ENCODE data around the gene SNUPN. TPM values are rescaled to one million over a fixed set of nuclear protein-coding genes. Genes with fewer than 3 reads are reported as not detected.

SNUPN gene
- total and polyA plus RNA-seq, 2 of the 8 experiments (the other 6 are each of a cell fraction or from before 2014, with no cell fraction given), result 13.3 to 28.2 TPM

DNA sequence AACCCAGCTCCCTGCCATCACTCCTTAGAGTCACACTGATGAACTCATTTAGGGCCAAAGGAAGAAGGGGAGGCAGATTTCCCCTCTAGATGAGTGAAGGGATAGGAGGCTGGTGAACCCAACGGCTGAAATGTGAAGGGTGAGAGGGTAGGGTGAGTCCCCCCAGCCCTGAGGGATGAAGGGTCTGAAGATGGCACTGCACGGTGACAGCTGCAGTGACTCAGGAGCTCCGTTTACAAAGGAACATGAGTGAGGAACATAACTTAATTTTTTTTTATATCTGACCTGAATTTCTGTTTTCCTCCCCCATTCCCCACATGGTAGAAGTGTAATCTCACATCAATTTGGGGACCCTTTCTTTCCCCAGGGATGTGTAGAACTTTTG is 36.2 kb upstream of the SNUPN start (continued):
- TF ChIP-seq SAP30 (IDR thresholded peaks at IDR 0.05; ENCODE audit: insufficient read depth, insufficient replicate concordance, low read length), result no peak
- TF ChIP-seq TAF1 (IDR thresholded peaks at IDR 0.05; ENCODE audit: low read depth, low read length), result no peak

Data from H1 (cell line).